HL-60 (cell line): ENCODE results near the gene ANGPTL8.

ENCODE experiments used
- DNase-seq, 2 experiments: peaks; one replicate each; pipeline ENCODE4 v3.0.0-alpha.2; 2010 to 2020; ENCODE audit warnings: low read depth in 1 of 2, low spot score in 1 of 2
- H3K27ac ChIP-seq: fragments of 250-450 bp; sonication (Bioruptor Pico); replicated peaks from 2 replicates; pipeline ENCODE4 v1.5.1; 2020; ENCODE audit warnings: mild to moderate bottlenecking, moderate library complexity
- H3K27me3 ChIP-seq: fragments of 250-450 bp; sonication (Bioruptor Pico); 2 replicates; pipeline ENCODE4 v1.5.1; 2021; ENCODE audit warnings: mild to moderate bottlenecking, moderate library complexity; ENCODE audit not compliant: insufficient read depth, poor library complexity, severe bottlenecking
- H3K4me3 ChIP-seq: replicated peaks from 2 replicates; pipeline ENCODE4 v1.5.1; 2011; ENCODE audit warnings: mild to moderate bottlenecking, control low read depth, low read length; ENCODE audit not compliant: insufficient read depth
- CTCF ChIP-seq: IDR thresholded peaks from one replicate; pipeline ENCODE4 v1.5.1; 2011; ENCODE audit warnings: low read length, control low read depth, inconsistent platforms; ENCODE audit not compliant: insufficient read depth
- GABPA ChIP-seq: IDR thresholded peaks from 2 replicates; pipeline ENCODE4 v1.6.1; 2012; ENCODE audit warnings: low read depth
- POLR2AphosphoS5 ChIP-seq: IDR thresholded peaks from 2 replicates; pipeline ENCODE4 v1.6.1; 2012; ENCODE audit warnings: low read depth
- REST ChIP-seq: IDR thresholded peaks from 2 replicates; pipeline ENCODE4 v1.6.1; 2012; ENCODE audit warnings: low read depth; ENCODE audit not compliant: insufficient replicate concordance
- SPI1 ChIP-seq: IDR thresholded peaks from 2 replicates; pipeline ENCODE4 v1.6.1; 2012; ENCODE audit warnings: low read depth, mild to moderate bottlenecking, borderline replicate concordance

Gene ANGPTL8

GRCh38 chr19:11209839-11210655 is 29.4 kb upstream of the ANGPTL8 start:
- DNase-seq = no peak
- H3K27ac ChIP-seq = no peak overlapping the region
- no peak overlapping the region for H3K4me3 ChIP-seq
- TF ChIP-seq CTCF = no peak
- no peak for TF ChIP-seq REST
- TF ChIP-seq GABPA = no peak
- TF ChIP-seq SPI1 = no peak
- no peak for TF ChIP-seq POLR2AphosphoS5
- no peaks in the 10 kb centered on the region for H3K27me3 ChIP-seq

GRCh38 chr19:11210656-11210928 is 28.8 kb upstream of the ANGPTL8 start:
- Histone ChIP-seq H3K27me3 (no peaks in the 10 kb centered on the region), H3K27ac (no peak overlapping the region), H3K4me3 (no peak overlapping the region)
- DNase-seq = no peak
- TF ChIP-seq REST = no peak
- TF ChIP-seq POLR2AphosphoS5 = no peak
- TF ChIP-seq GABPA = no peak
- TF ChIP-seq CTCF = no peak
- TF ChIP-seq SPI1 = no peak

- TF ChIP-seq POLR2AphosphoS5 = no peak
- TF ChIP-seq SPI1 = no peak
- Histone ChIP-seq H3K4me3 (no peak overlapping the region), H3K27ac (no peak overlapping the region), H3K27me3 (no peaks in the 10 kb centered on the region)
- DNase-seq = no peak
These were observed 25.0 kb upstream of the ANGPTL8 start for GRCh38 chr19:11214387-11214786.

GRCh38 chr19:11221082-11221598 is 18.3 kb upstream of the ANGPTL8 start:
- H3K4me3 ChIP-seq = no peak overlapping the region
- no peak for DNase-seq
- no peaks in the 10 kb centered on the region for H3K27me3 ChIP-seq
- no peak overlapping the region for H3K27ac ChIP-seq
- TF ChIP-seq REST (no peak), SPI1 (no peak), POLR2AphosphoS5 (no peak), GABPA (no peak), CTCF (no peak)
